ENCODE data around the gene HERC3.

GRCh38 chr4:88618782-88619485 lies 26.7 kb downstream of the HERC3 start:
- TF ChIP-seq, protein P1, sequence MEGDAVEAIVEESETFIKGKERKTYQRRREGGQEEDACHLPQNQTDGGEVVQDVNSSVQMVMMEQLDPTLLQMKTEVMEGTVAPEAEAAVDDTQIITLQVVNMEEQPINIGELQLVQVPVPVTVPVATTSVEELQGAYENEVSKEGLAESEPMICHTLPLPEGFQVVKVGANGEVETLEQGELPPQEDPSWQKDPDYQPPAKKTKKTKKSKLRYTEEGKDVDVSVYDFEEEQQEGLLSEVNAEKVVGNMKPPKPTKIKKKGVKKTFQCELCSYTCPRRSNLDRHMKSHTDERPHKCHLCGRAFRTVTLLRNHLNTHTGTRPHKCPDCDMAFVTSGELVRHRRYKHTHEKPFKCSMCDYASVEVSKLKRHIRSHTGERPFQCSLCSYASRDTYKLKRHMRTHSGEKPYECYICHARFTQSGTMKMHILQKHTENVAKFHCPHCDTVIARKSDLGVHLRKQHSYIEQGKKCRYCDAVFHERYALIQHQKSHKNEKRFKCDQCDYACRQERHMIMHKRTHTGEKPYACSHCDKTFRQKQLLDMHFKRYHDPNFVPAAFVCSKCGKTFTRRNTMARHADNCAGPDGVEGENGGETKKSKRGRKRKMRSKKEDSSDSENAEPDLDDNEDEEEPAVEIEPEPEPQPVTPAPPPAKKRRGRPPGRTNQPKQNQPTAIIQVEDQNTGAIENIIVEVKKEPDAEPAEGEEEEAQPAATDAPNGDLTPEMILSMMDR (IDR thresholded peaks at IDR 0.05; ENCODE audit: low read depth, low read length, missing input control): no peak
- no peak for TF ChIP-seq REST (IDR thresholded peaks at IDR 0.05)
- TF ChIP-seq RXRA (IDR thresholded peaks at IDR 0.05): no peak

Measured in liver (tissue), 3 donors.